ENCODE data around the gene PTPRN2. TPM values are rescaled to one million over a fixed set of nuclear protein-coding genes. Genes with fewer than 3 reads are reported as not detected.

PTPRN2 gene
- total RNA-seq, 1 experiment from 2014 or later: 1.1 TPM

GRCh38 chr7:157864911-157865310, 722.7 kb downstream of the PTPRN2 start:
- no peak for TF ChIP-seq CTCF (IDR thresholded peaks at IDR 0.05)
- TF ChIP-seq REST (IDR thresholded peaks at IDR 0.05; ENCODE audit: insufficient read depth in 1 of 2, low read depth in 2 of 2, low read length in 1 of 2): no peak
- ATAC-seq (no peak), DNase-seq (ENCODE audit: low read depth, low spot score) (no peak)
- H3K4me1 ChIP-seq (ENCODE audit: control insufficient read depth, insufficient read depth, low read length): no peaks in the 10 kb centered on the region
- CTCF ChIA-PET: no interaction called here
- no peak overlapping the region for H3K4me3 ChIP-seq (ENCODE audit: low read depth in 2 of 2, low read length in 2 of 2)
- POLR2A ChIA-PET: no interaction called here
- no peaks in the 10 kb centered on the region for H3K36me3 ChIP-seq (ENCODE audit: control insufficient read depth, insufficient read depth, low read length)
- no peak overlapping the region for H3K27ac ChIP-seq (ENCODE audit: low read length)
- BruUV-seq (replicated peaks): no TSS peak
- H3K27me3 ChIP-seq (ENCODE audit: control insufficient read depth, insufficient read depth, low read length): peaks cover 4% of the 10 kb centered on the region; the same call in 1 of the 2 replicates
- H3K9me3 ChIP-seq (ENCODE audit: control insufficient read depth, insufficient read depth, low read depth, low read length): no peaks in the 10 kb centered on the region
- intact Hi-C loops (cut with micrococcal nuclease; ENCODE audit: unreplicated experiment): no loop called here
- in situ Hi-C loops (cut with HindIII; ENCODE audit: low pct_unique_long_range_greater_than_20kb, low sequenced_read_pairs): no loop called here

GRCh38 chr7:157863906-157864810, 723.5 kb downstream of the PTPRN2 start:
- no peaks in the 10 kb centered on the region for H3K4me1 ChIP-seq (ENCODE audit: control insufficient read depth, insufficient read depth, low read length)
- in situ Hi-C loops (cut with HindIII; ENCODE audit: low pct_unique_long_range_greater_than_20kb, low sequenced_read_pairs): no loop called here
- no TSS peak for BruUV-seq (replicated peaks)
- no peak for TF ChIP-seq TCF7L2 (IDR thresholded peaks at IDR 0.05; ENCODE audit: low read depth, low read length)
- TF ChIP-seq CTCF (IDR thresholded peaks at IDR 0.05): no peak; the same call in 1 of the 2 replicates
- no peak for TF ChIP-seq POLR2AphosphoS5 (IDR thresholded peaks at IDR 0.05; ENCODE audit: low read depth, low read length)
- intact Hi-C loops (cut with micrococcal nuclease; ENCODE audit: unreplicated experiment): no loop called here
- no peak overlapping the region for H3K27ac ChIP-seq (ENCODE audit: low read length)
- ATAC-seq: no peak
- ChIA-PET POLR2A (no interaction called here), CTCF (no interaction called here)
- H3K9me3 ChIP-seq (ENCODE audit: control insufficient read depth, insufficient read depth, low read depth, low read length): no peaks in the 10 kb centered on the region
- H3K27me3 ChIP-seq (ENCODE audit: control insufficient read depth, insufficient read depth, low read length): peaks cover 2% of the 10 kb centered on the region; the same call in 1 of the 2 replicates
- no peak for DNase-seq (ENCODE audit: low read depth, low spot score)
- H3K36me3 ChIP-seq (ENCODE audit: control insufficient read depth, insufficient read depth, low read length): no peaks in the 10 kb centered on the region
- H3K4me3 ChIP-seq (ENCODE audit: low read depth in 2 of 2, low read length in 2 of 2): no peak overlapping the region
